Uterus (tissue), 4 donors: Measurements from ENCODE around the gene COL18A1. TPM values are rescaled to one million over a fixed set of nuclear protein-coding genes. Genes with fewer than 3 reads are reported as not detected.

ENCODE experiments used
- DNase-seq, 2 donors: peaks; one replicate each; pipeline ENCODE4 v3.0.0-alpha.2; 2019 to 2020
- H3K27ac ChIP-seq, 2 donors: fragments of 200-600 bp; sonication (generic); 1 replicate in 1 of 2; 2 replicates in 1 of 2; pipeline ENCODE4 v1.5.1; 2016 to 2018
- H3K27me3 ChIP-seq, 2 donors: fragments of 200-600 bp; sonication (generic); one replicate each; pipeline ENCODE4 v1.5.1; 2018 to 2019; ENCODE audit warnings: control low read depth in 1 of 2
- H3K36me3 ChIP-seq, 2 donors: fragments of 200-600 bp; sonication (generic); one replicate each; pipeline ENCODE4 v1.5.1; 2019; ENCODE audit warnings: control low read depth in 1 of 2
- H3K4me1 ChIP-seq, 2 donors: fragments of 200-600 bp; sonication (generic); one replicate each; pipeline ENCODE4 v1.5.1; 2018 to 2019; ENCODE audit warnings: control low read depth in 1 of 2
- H3K4me3 ChIP-seq, 2 donors: fragments of 200-600 bp; sonication (generic); 1 replicate in 1 of 2; 2 replicates in 1 of 2; pipeline ENCODE4 v1.5.1; 2018 to 2019; ENCODE audit warnings: mild to moderate bottlenecking in 1 of 2
- H3K9me3 ChIP-seq, 2 donors: fragments of 200-600 bp; sonication (generic); one replicate each; pipeline ENCODE4 v1.5.1; 2019; ENCODE audit warnings: control low read depth in 1 of 2
- CTCF ChIP-seq, 4 experiments: fragments of 200-600 bp in 2 of 4; fragments of 450-650 bp in 2 of 4; sonication (generic) in 2 of 4; IDR thresholded peaks; one replicate each; pipeline ENCODE4 v1.5.1; 2016 to 2019; ENCODE audit warnings: antibody characterized with exemption in 4 of 4, mild to moderate bottlenecking in 2 of 4, moderate library complexity in 1 of 4
- POLR2A ChIP-seq, 2 donors: fragments of 450-650 bp; IDR thresholded peaks; one replicate each; pipeline ENCODE4 v1.6.1; 2016; ENCODE audit warnings: antibody characterized with exemption in 2 of 2, mild to moderate bottlenecking in 1 of 2, moderate library complexity in 1 of 2
- intact Hi-C: fragments of 100-400 bp; cut with DNase I; formaldehyde crosslinking; loops from one replicate; pipeline ENCODE4 v1.15.1; 2023; ENCODE audit warnings: low total_unique reads
- total RNA-seq, 4 donors: library from RNA; depleted of rRNA in 3 of 4; stranded (reverse); fragments of >200 nt in 3 of 4; gene quantifications; one replicate each; pipeline versions ENCODE4 v1.1.0 to v1.2.4, GENCODE V29; 2014 to 2023
- donor health status: DM: yes; HTN: yes; CAD: no.

COL18A1 gene
- total RNA-seq, 4 donors from 2014 or later: 73.0 to 223 (median 152) TPM

GRCh38 chr21:45522381-45522780 lies 117.4 kb downstream of the COL18A1 start:
- no peaks in the 10 kb centered on the region for H3K4me1 ChIP-seq
- no peak for DNase-seq
- no peak overlapping the region for H3K27ac ChIP-seq
- no peak for TF ChIP-seq POLR2A (IDR thresholded peaks at IDR 0.05)
- intact Hi-C loops: no loop called here
- H3K9me3 ChIP-seq: peaks cover 0 to 22% of the 10 kb centered on the region in 2 donors
- no peaks in the 10 kb centered on the region for H3K36me3 ChIP-seq
- H3K4me3 ChIP-seq: no peak overlapping the region
- no peaks in the 10 kb centered on the region for H3K27me3 ChIP-seq

DNA sequence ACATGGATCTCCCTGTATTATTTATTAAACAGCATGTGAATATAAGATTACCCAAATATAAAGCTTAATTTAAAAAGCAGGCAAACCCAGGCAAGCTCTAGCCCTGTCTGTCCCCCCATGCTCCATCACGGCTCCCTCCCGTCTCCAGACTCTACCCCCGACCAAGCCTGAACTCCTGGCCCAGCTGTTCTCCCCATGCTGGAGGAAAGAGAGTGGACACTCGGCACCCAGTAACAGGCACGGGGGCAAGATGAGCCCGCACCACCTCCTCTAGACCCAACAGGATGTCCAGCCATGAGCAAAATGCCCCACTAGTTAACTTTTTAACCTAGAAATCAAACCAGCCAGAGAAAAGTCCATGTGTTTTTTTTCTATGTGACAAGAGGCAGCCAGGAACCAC lies 118.0 kb downstream of the COL18A1 start:
- Histone ChIP-seq H3K9me3 (peaks cover 0 to 22% of the 10 kb centered on the region in 2 donors), H3K27me3 (no peaks in the 10 kb centered on the region), H3K36me3 (no peaks in the 10 kb centered on the region), H3K4me1 (no peaks in the 10 kb centered on the region), H3K27ac (no peak overlapping the region), H3K4me3 (no peak overlapping the region)
- TF ChIP-seq CTCF (IDR thresholded peaks at IDR 0.05): no peak
- intact Hi-C loops: no loop called here
- no peak for DNase-seq

GRCh38 chr21:45523411-45524101 lies 118.6 kb downstream of the COL18A1 start:
- H3K4me1 ChIP-seq: no peaks in the 10 kb centered on the region
- H3K4me3 ChIP-seq: no peak overlapping the region
- no peaks in the 10 kb centered on the region for H3K36me3 ChIP-seq
- H3K9me3 ChIP-seq: peaks cover 0 to 22% of the 10 kb centered on the region in 2 donors
- intact Hi-C loops: no loop called here
- TF ChIP-seq POLR2A (IDR thresholded peaks at IDR 0.05): no peak
- TF ChIP-seq CTCF (IDR thresholded peaks at IDR 0.05): no peak
- no peak overlapping the region for H3K27ac ChIP-seq
- H3K27me3 ChIP-seq: no peaks in the 10 kb centered on the region
- peak in 1 of 2 donors; percentile 12 for DNase-seq

DNA sequence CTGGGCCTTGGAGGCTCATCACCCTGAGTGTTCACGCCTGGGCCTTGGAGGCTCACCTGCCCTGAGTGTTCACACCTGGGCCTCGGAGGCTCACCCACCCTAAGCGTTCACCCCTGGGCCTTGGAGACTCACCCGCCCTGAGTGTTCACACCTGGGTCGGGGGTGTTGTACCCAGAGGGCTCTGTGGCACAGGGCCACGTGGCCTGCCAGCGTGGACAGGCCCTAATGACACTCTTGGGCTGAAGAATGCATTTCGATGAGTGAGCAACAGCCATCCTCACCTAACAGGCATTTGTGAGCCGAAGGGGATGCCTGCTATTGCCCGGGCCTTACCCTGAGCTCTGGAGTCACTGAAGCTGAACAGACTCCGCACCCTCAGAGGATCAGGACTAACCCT lies 119.8 kb downstream of the COL18A1 start:
- Histone ChIP-seq H3K4me3 (no peak overlapping the region), H3K9me3 (peaks cover 0 to 18% of the 10 kb centered on the region in 2 donors), H3K36me3 (no peaks in the 10 kb centered on the region), H3K27ac (no peak overlapping the region), H3K4me1 (no peaks in the 10 kb centered on the region), H3K27me3 (no peaks in the 10 kb centered on the region)
- TF ChIP-seq CTCF (IDR thresholded peaks at IDR 0.05) (no peak), POLR2A (IDR thresholded peaks at IDR 0.05) (no peak)
- intact Hi-C loops: no loop called here
- peak in 1 of 2 donors; percentile 10 for DNase-seq

- DNase-seq: peak in 1 of 2 donors; percentile 14
- Histone ChIP-seq H3K4me1 (no peaks in the 10 kb centered on the region), H3K36me3 (no peaks in the 10 kb centered on the region), H3K4me3 (no peak overlapping the region), H3K27me3 (no peaks in the 10 kb centered on the region), H3K9me3 (peaks cover 0 to 12% of the 10 kb centered on the region in 2 donors), H3K27ac (no peak overlapping the region)
- TF ChIP-seq CTCF (IDR thresholded peaks at IDR 0.05): no peak
- no peak for TF ChIP-seq POLR2A (IDR thresholded peaks at IDR 0.05)
- intact Hi-C loops: no loop called here
Observed at GRCh38 chr21:45525153-45525909, 120.4 kb downstream of the COL18A1 start.
